GM18907 (cell line): ENCODE data around the gene SLC25A44.
A peak's percentile ranks its signal among the peaks of the same experiment; 100 is the strongest.
"Not testable (repeated sequence)": the region's sequence is repeated elsewhere in the genome, so short reads cannot be mapped to it uniquely, and the experiment has no call there.

ENCODE experiments used
- ATAC-seq: cut with Tn5 transposase; IDR thresholded peaks from one replicate; pipeline ENCODE4 v1.9.1; 2021; ENCODE audit warnings: mild to moderate bottlenecking, moderate library complexity; ENCODE audit not compliant: unreplicated experiment

SLC25A44 gene

DNA sequence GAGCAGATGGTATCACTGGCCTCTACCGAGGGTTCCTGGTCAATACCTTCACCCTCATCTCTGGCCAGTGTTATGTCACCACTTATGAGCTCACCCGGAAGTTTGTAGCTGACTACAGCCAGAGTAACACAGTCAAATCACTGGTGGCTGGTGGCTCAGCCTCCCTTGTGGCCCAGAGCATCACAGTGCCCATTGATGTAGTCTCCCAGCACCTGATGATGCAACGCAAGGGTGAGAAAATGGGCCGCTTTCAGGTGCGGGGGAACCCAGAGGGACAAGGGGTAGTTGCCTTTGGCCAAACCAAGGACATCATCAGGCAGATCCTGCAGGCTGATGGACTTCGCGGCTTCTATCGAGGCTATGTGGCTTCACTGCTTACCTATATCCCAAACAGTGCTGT lies 6.1 kb downstream of the SLC25A44 start:
- ATAC-seq = no peak

DNA sequence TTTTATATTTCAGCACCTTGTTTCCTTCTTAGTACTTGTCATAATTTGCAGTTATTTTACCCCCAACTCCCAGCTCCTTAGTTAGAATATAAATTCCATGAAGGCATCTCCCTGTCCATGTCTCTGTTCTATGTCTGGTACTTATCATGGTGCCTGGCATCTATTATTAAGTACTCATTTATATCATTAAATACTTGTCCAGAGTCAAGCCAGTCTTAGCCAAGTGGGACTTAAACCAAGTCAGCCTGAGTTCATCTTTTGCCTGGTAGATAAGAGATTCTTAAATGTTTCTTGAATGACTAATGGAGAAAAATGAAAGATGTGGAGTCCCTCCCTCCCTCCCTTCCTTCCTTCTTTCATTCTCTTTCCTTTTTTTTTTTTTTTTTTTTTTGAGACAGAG lies 9.4 kb downstream of the SLC25A44 start:
- no peak for ATAC-seq

DNA sequence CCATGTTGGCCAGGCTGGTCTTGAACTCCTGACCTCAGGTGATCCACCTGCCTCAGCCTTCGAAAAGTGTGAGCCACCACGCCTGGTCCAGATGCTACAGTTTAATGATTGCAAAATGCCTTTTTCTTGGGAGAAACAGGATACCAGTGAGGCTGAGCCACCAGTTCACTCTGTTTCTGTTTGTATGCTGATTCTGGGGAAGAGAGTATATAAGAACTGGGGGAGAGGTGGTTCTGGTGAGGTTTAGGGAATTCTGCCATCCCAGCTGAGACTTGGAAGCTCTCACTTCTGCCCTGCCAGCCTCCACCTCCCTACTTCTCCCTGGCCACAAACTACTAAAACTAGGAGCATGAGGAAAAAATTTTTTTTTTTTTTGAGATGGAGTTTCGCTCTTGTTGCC lies 10.8 kb downstream of the SLC25A44 start:
- no peak for ATAC-seq

DNA sequence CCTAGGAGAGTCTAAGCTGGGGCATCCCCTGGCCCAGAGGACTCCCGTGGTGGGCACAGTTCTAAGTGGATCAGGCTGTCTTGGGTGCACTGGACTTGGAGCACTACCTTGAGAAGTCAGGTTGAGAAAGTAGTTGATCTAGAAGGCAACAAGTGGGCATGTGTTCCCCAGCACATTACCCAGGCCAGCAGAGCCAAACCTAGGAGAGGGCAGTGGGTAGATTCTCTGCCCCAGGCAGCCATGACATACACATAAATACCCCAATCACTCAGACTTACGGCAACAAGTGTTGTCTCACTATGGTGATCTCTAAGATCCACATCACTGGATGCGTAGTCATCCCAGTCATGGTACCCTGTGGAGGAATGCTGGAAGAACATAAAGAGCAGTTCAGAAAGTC lies 17.3 kb downstream of the SLC25A44 start:
- ATAC-seq = no peak

DNA sequence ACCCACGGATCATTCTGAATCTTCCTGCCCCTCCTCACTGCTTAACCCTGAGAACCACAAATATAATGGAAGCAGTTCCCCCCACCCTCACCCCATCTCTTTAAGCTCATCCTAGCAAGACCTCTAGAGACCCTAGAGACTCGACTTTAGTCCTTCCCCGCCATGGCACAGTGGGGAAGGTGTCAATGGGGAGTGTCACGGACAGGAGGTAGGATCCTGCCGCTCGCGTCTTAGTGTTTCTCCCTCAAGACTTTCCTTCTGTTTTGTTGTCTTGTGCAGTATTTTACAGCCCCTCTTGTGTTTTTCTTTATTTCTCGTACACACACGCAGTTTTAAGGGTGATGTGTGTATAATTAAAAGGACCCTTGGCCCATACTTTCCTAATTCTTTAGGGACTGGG lies 18.2 kb downstream of the SLC25A44 start:
- ATAC-seq = no peak

DNA sequence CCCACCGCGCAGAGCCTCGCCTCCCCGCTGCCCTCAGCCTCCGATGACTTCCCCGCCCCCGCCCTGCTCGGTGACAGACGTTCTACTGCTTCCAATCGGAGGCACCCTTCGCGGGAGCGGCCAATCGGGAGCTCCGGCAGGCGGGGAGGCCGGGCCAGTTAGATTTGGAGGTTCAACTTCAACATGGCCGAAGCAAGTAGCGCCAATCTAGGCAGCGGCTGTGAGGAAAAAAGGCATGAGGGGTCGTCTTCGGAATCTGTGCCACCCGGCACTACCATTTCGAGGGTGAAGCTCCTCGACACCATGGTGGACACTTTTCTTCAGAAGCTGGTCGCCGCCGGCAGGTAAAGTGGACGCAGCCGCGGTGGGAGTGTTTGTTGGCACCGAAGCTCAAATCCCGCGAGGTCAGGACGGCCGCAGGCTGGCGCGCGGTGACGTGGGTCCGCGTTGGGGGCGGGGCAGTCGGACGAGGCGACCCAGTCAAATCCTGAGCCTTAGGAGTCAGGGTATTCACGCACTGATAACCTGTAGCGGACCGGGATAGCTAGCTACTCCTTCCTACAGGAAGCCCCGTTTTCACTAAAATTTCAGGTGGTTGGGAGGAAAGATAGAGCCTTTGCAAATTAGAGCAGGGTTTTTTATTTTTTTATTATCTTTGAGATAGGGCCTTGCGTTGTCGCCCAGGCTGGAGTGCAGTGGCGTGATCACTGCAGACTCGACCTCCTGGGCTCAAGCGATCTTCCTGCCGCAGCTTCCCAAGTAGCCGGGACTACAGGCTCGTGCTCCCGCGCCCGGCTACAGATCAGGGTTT lies 19.1 kb downstream of the SLC25A44 start, which contains the start of gene PMF1:
Gene PMF1 (plus strand): TSS at position 175 of the 811 bp plus-strand sequence. CDS start 9 bp downstream, at position 184.
- ATAC-seq = peak; percentile 84

DNA sequence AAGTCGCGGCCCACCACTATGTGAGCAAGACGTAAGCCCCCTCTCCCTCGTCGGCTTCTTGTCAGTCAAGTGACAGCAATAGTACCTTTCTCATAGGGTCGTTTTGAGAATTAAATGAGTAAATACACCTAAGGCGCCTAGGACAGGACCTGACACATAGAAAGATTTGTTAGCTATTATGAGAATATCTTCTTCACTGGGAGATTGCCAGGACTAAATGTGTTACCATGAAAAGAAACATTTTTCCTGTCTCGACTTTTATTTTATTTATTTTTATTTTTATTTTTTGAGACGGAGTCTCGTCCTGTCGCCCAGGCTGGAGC lies 19.7 kb downstream of the SLC25A44 start:
- no peak for ATAC-seq

DNA sequence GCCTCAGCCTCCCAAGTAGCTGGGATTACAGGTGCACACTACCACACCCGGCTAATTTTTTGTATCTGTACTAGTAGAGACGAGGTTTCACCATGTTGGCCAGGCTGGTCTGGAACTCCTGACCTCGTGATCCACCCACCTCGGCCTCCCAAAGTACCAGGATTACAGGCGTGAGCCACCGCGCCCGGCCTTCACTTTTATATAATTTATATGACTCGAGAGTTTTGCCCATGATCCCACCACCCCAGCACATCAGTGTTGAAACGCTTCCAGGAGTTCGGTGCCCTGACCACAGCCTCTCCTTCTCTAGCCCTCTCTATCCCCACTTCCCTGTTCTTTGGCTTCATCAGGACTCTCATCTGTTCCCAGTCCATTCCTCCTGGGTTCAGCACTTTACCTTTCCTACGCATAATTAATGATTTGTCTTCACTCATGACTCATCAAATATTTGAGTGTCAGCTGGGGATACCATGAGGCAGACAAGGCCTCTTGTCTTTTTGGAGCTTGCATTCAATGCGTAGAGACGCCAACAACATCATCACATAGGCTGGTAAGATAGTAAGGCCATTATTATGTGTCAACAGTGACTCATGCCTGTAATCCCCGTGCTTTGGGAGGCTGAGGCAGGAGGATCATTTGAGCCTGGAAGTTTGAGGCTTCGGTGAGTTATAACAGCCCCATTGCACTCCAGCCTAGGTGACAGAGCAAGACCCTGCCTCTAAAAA lies 20.3 kb downstream of the SLC25A44 start:
- no peak for ATAC-seq

DNA sequence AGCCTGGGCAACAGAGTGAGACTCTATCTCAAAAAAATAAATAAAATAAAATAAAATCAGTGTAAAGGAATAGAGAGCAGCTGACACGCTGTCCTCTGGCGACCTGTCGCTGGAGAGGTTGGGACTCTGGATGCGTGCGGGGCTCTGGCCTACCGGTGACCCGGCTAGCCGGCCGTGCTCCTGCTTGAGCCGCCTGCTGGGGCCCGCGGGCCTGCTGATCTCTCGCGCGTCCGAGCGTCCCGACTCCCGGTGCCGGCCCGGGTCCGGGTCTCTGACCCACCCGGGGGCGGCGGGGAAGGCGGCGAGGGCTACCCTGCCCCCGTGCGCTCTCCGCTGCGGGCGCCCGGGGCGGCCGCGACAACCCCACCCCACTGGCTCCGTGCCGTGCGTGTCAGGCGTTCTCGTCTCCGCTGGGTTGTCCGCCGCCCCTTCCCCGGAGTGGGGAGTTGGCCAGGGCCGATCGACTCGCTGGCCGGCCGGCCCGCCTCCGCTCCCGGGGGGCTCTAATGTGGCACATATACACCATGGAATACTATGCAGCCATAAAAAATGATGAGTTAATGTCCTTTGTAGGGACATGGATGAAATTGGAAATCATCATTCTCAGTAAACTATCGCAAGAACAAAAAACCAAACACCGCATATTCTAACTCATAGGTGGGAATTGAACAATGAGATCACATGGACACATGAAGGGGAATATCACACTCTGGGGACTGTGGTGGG lies 22.6 kb downstream of the SLC25A44 start:
- ATAC-seq = not testable (repeated sequence)

DNA sequence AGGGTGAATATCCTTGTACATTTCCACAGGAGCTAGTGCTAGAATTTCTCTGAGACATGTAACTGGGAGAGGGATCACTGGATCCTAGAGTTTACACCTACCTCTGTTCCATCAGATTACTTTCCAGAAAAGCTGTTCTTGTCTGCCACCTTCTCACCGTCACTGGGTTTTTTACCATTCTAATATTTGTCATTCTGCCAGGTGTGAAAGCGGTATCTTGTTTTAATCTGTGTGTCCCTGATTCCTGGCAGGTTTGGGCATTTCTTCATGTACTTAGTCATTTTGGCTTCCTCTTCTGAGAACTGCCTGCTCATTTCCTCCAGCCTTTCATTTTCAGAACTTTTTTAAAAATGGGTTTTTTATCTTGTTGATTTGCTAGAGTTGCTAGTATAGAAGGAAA lies 24.0 kb downstream of the SLC25A44 start:
- no peak for ATAC-seq

DNA sequence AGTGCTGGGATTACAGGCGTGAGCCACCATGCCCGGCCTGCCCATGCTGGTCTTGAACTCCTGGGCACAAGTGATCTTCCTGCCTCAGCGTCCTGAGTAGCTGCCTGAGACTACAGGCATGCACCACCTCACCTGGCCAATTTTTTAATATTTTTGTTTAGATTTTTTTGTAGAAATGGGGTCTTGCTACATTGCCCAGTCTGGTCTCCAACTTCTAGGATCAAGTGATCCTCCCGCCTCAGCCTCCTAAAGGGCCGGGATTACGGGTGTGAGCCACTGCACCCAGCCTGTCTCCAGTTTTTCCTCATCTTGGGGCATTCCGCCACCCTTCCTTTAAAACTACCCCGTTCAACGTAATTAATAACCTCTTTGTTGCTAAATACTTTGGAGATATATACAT lies 26.3 kb downstream of the SLC25A44 start:
- no peak for ATAC-seq

DNA sequence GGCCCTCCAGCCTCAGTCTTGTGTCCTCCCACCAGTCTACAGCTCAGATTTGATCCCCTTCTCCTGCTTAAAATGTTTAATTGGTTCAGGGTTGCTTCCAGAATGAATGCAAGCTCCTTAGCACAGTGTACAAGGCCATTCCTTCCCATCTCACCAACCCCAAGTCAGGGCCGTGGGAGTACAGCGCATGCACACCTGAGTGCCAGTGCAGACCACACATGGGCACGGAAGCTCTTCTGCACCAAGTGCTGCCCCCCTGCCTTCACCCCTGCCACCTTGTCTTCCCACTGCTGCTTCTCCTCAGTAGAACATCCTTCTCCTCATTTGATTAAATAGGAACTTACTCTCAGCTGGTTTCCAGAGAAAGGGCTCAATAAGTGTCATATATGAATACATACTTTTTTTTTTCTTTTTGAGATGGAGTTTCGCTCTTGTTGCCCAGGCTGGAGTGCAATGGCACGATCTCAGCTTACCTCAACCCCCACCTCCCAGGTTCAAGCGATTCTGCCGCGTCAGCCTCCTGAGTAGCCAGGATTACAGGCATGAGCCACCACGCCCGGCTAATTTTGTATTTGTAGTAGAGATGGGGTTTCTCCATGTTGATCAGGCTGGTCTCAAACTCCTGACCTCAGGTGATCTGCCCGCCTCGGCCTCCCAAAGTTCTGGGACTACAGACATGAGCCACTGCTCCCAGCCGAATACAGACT lies 28.2 kb downstream of the SLC25A44 start:
- no peak for ATAC-seq

DNA sequence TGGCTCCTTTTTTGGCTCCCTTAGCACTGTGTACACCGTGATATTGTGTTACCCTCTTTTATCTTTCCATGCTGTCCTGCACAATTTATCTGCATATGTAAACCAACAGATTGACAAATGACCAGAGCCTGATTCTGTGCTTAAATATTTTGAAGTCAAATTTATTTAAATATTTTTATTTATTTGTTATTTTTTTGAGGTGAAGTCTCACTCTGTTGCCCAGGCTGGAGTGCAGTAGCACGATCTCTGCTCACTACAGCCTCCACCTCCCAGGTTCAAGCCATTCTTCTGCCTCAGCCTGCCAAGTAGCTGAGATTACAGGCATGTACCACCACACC lies 31.7 kb downstream of the SLC25A44 start:
- no peak for ATAC-seq

DNA sequence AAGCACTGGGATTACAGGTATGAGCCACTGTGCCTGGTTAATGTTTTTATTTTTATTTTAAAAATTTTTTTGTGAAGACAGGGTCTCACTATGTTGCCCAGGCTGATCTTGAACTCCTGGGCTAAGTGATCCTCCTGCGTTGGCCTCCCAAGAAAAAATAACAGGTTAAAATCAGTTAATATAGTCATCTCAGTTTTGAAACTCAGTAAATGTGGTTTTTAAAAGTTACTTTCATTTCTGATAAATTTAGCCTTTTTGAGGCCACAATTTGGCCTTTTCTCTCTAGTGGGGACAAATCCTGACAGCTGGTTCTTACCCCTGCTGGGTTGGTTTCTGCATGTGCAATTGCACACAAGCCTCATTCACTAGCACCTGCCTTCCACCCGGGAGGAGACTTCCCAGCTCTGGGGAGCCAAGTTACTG lies 32.2 kb downstream of the SLC25A44 start:
- peak; percentile 59 for ATAC-seq

DNA sequence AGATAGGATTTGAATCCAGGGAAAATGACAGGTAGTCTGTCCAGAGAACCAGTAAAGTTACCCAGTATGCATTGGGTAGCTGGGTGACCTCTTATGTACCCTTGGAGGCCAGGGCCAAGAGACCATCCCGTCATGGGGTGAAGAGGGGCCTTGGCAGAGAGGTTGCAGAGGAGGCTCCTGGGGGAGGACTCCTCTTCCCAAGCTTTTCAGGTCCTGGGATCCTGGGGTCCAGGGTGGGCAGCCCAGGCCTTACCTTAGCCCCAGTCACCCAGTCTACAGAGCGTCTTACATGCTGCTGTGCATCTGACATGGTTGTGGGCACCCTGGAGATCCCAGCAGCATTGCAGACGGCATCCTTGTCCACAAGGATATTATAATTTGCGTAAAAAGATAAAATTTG lies 32.9 kb downstream of the SLC25A44 start:
- ATAC-seq = no peak

DNA sequence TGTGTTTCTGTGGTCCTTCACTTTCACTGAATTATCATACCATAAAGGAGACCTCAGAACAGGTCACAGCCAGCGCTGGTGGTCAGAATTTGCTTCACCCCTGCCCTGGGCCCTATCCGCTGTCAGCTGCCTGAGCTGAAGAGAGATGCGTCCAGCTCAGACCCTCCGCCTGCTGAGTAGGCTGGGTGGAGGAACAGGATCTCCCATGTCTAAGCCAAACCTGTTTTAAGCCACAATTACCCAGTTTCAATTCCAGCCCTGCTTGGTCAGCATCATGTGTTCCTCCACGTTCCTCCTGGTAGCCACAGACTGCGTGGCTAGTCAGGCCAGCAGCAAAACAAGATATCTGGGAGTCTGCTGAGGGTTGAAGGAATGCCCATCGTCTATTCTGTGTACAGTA lies 34.6 kb downstream of the SLC25A44 start:
- no peak for ATAC-seq

DNA sequence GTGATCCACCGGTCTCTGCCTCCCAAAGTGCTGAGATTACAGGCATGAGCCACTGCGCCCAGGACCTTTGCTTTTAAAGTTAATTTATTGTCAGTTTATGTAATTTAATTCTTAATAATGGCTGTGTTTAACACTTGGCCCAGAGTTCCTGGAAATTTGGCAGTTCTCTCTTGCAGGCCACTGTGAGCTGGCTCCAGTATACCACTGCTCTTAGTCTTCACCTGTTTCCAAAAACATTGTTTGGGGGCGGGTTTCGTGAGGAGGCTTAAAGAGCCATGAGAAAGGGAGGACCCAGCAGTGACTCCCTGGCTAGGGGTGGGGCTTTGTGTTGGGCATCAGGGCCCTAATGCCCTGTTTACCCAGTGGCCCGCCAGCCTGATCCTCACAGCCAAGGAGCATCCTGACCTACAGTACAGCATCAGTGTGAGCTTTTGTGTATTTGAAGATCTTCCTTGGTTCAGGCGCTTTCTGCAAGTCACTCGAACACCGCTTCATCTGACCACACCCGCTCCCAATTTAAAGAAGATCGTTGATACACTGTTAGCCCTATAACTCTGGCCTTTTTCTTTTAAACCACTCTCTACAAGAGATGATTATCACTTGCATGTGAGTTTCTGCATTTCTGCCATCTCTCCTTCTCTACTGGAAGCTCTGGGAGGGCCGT lies 36.0 kb downstream of the SLC25A44 start:
- no peak for ATAC-seq

DNA sequence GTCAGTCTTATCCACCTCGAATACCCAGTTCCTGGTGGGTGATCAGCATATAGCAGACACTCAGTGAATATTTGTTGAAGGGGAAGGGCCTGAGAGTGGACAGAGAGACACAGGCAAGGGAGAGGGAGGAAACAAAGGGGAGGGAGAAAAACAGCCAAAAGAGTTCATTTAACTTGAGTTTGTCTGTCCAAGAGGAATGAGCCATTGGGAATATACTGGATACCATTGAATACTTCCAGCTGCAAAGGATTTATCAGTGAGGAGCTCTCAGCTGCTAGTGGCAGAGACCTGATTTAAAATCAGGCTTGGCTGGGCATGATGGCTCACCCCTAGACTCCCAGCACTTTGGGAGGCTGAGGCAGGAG lies 36.6 kb downstream of the SLC25A44 start:
- ATAC-seq = no peak

DNA sequence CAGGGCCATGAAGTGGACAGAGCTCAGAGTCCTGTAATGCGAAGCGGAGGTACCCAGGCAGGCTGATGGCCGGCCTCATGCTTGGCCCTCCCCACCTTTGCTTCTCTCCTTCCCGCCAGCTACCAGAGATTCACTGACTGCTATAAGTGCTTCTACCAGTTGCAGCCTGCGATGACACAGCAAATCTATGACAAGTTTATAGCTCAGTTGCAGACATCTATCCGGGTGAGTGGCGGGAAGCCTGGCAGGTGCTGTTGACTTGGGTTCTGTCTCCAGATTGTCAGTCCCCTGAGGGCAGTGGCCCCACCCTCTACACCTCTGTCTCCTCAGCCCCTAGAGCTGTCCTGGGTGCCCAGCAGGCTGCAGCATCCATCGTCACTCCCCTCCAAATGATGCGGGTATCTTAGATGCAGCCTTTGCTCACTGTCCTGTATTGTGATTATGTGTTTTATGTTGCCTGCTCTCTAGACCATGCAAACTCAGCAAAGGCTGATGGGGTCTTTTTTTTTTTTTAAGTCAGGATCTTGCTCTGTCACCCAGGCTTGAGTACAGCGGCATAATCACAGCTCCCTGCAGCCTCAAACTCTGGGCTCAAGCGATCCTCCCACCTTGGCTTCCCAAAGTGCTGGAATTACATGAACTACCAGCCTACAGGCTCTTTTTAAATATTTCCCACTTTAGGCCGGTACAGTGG lies 38.4 kb downstream of the SLC25A44 start:
- ATAC-seq = no peak

DNA sequence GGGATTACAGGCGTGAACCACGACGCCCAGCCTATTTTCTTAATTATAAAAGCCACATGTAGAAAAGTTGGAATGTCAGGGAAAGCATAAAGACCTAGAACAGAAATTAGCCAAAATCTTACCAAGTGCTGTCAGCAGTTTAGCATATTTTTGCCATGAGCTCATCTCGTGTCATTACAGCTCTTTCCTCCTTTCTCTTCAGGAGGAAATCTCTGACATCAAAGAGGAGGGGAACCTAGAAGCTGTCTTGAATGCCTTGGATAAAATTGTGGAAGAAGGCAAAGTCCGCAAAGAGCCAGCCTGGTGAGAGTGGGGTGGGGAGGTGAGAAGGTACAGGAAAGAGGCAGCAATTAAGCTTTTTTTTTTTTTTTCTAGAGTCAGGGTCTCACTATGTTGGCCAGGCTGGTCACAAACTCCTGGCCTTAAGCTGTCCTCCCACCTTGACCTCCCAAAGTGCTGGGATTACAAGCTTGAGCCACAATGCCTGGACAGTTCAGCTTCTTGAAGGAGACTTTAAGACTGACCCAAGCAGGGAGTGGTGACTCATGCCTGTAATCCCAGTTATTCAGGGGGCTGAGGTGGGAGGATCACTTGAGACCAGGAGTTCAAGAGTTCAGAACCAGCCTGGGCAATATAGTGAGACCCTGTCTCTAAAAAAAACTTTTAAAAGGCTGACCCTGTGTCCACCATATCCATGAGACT lies 39.7 kb downstream of the SLC25A44 start:
- no peak for ATAC-seq
